Gastrocnemius medialis (tissue), 4 donors: ENCODE results near the gene IQCM.

Experiments
- CTCF ChIP-seq, 5 experiments: fragments of 450-650 bp in 3 of 5; fragments of 200-600 bp in 2 of 5; sonication (generic) in 2 of 5; IDR thresholded peaks in 4 of 5; conservative IDR thresholded peaks in 1 of 5; 1 replicate in 4 of 5; 2 replicates in 1 of 5; pipeline ENCODE4 v1.5.1; 2016 to 2019; ENCODE audit warnings: antibody characterized with exemption in 5 of 5, mild to moderate bottlenecking in 3 of 5, moderate library complexity in 3 of 5
- POLR2A ChIP-seq, 2 donors: fragments of 450-650 bp; IDR thresholded peaks; one replicate each; pipeline ENCODE4 v1.6.1; 2017; ENCODE audit warnings: antibody characterized with exemption in 2 of 2, mild to moderate bottlenecking in 2 of 2, moderate library complexity in 2 of 2

DNA sequence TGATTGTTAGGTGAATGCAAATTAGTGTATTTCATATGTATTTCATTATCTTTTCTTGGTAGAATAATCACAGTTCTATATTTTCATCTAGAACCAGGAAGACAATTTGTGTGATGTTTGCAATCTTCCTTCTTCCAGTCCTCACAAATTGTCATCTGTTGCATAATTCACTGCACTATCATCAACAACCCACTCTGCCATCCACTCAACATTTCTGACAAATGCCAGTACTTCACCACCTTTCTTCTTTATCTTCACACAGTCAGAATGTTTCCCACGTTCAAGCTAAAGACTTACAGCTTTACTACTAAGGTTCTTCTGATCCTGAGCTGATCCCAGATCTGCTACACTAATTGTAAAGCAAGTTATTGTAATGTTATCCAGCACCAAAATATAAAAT, 107.8 kb downstream of the IQCM start:
- TF ChIP-seq CTCF (IDR thresholded peaks at IDR 0.05 in 4 of 5, conservative IDR thresholded peaks at IDR 0.05 in 1 of 5) (no peak), POLR2A (IDR thresholded peaks at IDR 0.05) (no peak)
